ENCODE results near the gene GEMIN5.
"Not testable (repeated sequence)": the region's sequence is repeated elsewhere in the genome, so short reads cannot be mapped to it uniquely, and the experiment has no call there.

Gene GEMIN5

DNA sequence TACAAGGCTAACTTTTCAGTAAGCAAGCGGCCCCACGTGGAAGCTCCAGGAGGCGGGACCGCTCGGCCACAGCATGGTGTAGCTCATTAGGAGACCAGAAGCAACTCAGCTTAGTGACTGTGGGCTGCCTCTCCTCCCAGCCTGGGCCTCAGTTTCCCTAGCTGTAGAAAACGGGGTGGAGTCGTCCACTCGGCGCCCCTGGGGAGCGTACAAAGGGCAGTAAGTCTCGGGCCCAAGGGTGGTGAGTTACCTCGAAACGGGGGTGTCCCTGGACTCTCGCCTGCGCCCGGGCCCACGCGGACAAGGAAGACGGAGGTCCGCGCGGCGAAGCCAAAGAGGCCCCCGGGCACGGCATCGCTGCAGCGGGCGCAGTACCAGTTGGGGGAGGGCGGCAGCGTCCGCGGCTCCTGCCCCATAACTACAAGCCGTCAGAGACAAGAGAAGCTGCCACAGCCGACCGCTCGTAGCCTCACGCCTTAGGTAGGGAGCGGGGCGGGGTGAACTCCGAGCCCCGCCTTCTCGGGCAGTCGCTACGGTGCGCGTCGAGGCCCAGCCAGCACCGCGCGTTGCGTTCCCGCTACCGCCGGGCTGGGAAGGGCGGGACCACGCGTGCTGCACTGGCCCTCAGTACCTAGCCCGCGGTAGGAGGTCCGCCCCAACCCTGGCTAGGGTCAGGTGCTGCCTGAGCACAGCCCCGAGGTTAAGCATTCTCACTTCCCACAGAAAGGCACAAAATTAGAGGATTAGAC is at the start of gene GEMIN5:
TSS of gene GEMIN5 (minus strand) at position 494 of the 749 bp plus-strand sequence. CDS start at position 416, 78 bp downstream.
- peak; percentile 61 for DNase-seq (ENCODE audit: low read depth)

DNA sequence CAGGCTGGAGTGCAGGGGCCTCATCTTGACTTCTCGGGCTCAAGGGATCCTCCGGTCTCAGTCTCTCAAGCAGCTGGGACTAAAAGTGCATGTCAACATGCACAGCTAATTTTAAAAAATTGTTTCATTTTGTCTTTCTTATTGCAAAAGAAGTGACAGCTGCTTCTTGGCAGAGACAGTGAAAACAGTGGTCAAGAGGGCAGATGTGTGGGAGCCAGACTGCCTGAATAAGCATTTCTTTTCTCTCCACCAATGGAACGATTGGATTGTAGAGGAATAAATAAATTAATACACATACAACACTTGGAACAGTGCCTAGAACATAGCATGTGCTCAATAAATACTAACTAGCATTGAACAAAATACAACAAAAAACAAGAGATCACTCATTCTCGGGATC is 48.1 kb upstream of the GEMIN5 start:
- DNase-seq (ENCODE audit: low read depth) = no peak

DNA sequence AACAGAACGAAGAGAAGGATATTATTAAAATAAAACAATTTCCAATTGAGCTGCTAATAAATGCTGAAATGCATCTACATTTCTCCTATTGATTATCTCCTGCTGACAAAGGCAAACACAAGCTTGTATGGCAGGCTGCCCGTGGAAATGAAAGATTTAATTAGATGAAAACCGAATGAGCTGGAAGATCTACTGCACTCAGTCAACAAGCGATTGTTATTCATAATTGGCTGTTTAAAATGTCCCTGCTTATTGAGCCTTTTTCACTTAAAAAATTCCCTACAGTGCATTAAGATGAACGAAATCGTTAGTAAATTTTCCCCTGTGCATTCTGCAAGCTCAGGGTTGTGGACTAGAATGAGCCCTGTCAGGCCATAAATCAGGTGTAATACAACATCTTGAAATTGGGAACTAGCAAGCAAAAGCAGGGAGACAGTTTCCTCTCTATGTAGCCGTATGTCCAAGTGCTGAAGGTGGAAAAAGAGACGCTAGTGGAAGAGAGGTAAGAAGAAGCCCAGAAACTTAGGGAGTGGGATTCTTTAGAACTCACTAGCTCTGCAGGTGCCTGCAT is 47.0 kb upstream of the GEMIN5 start:
- no peak for DNase-seq (ENCODE audit: low read depth)

GRCh38 chr5:154978294-154978693 is 40.3 kb upstream of the GEMIN5 start:
- not testable (repeated sequence) for DNase-seq (ENCODE audit: low read depth)

DNA sequence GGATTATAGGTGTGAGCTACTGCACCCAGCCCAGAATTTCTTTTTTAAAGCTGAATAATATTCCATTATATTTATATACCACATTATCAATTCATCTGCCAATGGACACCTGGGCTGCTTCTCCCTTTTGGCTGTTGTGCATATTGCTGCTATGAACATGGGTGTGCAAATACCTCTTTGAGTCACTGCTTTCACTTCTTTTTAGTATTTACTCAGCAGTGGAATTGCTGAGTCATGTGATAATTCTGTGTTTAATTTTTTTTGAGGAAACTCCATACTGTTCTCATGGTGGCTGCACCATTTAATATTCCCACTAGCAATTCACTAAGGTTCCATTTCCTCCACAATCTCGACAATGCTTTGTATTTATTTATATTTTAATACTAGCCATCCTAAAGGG is 39.4 kb upstream of the GEMIN5 start:
- no peak for DNase-seq (ENCODE audit: low read depth)

DNA sequence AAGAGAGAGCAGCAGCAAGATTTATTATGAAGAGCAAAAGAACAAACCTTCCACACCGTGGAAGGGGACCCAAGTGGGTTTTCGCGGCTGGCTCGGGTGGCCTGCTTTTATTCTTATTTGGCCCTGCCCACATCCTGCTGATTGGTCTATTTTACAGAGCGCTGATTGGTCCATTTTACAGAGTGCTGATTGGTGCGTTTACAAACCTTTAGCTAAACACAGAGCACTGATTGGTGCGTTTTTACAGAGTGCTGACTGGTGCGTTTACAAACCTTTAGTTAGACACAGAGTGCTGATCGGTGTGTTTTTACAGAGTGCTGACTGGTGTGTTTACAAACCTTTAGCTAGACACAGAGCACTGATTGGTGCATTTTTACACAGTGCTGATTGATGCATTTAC is 38.1 kb upstream of the GEMIN5 start:
- not testable (repeated sequence) for DNase-seq (ENCODE audit: low read depth)

DNA sequence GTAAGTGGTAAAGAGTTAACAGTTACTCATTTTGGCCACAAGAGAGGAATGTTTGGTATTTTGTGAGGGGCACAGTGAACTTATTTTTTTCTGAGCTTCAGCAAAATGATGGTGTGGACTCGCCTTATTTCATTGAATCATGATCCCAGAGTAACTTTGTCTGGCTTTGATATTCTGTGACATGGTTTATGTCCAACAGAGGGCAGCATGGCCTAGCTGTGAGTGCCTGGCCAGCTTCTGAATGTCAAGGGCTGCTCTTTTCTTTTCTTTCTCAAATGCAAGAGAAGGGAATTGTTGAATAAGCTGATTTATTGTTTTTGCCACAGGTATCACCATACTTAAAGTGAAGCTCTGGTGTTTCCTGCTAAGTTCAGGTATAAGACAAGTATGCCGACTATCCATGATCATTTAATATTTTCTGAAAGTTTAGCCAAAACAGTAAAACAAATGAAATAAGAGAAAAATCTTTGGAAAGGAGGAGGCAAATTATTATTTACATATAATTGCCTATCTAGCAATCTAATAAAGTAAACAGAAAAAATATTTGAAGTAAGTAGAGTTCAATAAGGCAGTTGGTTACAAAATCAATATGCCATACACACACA is 34.6 kb upstream of the GEMIN5 start:
- no peak for DNase-seq (ENCODE audit: low read depth)

DNA sequence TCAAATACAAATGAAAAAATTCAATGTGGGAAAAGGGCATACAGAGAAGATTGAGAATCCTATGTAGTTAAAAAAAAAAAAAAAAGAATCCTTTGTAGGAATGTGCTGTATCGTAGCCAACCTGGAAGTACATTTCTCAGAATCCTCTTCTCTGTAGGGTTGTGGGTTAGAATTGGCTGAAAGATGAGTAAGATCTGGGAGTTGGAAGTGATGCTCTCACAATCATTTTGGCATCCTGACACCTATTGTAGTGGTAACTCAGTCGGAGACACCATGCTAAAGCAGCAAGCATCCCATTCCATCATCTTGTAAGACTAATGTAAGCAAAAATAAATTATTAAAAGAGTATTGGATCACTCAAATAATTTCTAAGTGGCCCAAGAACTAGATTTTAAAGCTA is 33.5 kb upstream of the GEMIN5 start:
- no peak for DNase-seq (ENCODE audit: low read depth)

DNA sequence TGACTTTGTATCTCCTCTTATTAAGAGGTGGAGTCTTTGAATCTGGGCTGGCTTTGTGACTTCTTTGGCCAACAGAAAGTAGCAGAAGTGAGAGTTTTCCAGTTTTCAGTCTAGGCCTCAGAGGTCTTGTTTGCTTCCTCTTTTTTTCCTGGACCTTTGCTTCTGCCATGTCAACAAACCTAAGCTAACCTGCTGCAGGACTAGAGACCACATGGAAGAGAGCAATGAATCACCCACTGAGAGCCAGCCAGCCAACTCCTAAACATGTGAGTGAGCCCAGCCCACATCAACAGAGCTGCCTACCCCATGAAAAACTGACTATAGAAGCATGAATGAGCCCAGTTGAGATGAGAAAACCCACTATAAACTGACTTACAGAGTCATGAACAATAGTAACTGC is 32.7 kb upstream of the GEMIN5 start:
- DNase-seq (ENCODE audit: low read depth) = no peak

DNA sequence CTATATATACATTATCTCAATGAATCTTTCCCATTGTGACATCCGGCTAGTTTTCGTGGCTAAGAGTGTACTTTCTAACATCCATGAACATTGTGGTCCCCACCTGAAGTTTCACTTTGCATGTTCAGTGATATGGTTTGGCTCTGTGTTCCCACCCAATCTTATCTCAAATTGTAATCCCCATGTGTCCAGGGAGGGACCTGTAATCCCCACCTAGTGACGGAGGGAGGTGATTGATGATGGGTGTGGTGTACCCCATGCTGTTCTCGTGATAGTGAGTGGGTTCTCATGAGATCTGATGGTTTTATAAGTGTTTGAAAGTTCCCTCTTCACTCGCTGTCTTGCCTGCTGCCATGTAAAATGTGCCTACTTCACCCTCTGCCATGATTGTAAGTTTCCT is 30.9 kb upstream of the GEMIN5 start:
- no peak for DNase-seq (ENCODE audit: low read depth)

DNA sequence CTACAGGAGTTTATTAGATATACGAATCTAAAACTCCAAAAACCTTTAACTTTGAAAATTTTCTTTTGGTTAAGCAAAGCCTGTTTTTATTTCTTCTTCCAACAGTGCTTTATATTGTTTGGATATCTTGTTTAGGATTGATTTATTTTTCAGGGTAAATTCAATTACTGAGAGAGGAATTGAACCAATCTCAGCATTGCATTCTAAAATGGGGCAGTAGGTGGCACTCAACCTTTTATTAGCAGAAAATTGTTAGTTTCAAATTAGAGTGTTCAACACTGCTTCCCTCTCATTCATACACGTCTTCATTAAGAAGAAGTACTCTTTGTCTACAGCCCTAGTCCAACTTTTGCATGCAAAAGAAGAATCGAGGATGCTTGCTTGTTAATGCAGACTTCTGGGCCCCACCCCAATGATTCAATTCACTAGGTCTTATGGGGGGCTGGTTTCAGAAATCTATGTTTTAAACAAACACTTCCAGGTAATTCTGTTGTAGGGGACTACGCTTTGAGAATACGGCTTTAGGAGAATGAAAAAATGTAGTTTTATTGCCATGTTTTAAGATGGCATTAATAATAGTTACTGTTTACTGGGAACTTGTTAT is 29.5 kb upstream of the GEMIN5 start:
- DNase-seq (ENCODE audit: low read depth) = no peak

GRCh38 chr5:154966874-154967273 is 28.9 kb upstream of the GEMIN5 start:
- DNase-seq (ENCODE audit: low read depth) = no peak

DNA sequence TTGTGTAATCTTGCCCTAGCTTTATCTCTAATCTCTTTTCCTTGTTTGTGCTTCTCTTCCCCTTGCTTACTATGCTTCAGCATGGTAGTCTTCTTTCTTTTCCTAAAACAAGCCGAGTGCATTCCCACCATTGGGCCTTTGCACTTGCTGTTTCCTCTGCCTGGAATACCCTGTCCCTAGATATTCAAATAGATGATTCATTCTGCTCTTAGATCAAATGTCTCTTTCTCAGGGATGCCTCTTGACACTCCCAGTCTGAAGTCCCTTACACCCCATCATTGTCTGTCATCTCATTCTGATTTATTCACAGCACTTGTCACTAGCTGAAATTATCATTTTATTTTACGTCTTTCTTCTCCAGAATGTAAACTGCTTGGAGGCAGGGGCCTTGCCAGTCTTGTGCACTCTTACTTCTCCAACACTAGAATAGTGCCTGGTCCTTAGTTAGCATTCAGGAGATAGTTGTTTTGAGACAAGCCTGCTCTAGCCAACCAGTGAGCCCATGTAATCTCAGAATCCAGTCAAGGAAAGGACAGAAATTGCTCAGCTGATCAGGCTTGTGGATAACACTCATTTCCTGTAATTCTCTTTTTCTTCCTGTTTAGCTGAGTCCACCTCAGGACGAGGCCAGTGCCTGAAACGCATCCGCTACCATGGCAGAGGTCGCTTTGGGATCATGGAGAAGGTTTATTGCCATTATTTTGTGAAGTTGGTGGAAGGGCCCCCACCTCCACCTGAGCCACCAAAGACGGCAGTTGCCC is 28.2 kb upstream of the GEMIN5 start:
- DNase-seq (ENCODE audit: low read depth) = no peak

- peak; percentile 63 for DNase-seq (ENCODE audit: low read depth)
Measured at GRCh38 chr5:154962494-154962893, 24.5 kb upstream of the GEMIN5 start.

GRCh38 chr5:154956712-154957111 is 18.7 kb upstream of the GEMIN5 start:
- DNase-seq (ENCODE audit: low read depth) = no peak

GRCh38 chr5:154949781-154950180 is 11.8 kb upstream of the GEMIN5 start:
- no peak for DNase-seq (ENCODE audit: low read depth)

DNA sequence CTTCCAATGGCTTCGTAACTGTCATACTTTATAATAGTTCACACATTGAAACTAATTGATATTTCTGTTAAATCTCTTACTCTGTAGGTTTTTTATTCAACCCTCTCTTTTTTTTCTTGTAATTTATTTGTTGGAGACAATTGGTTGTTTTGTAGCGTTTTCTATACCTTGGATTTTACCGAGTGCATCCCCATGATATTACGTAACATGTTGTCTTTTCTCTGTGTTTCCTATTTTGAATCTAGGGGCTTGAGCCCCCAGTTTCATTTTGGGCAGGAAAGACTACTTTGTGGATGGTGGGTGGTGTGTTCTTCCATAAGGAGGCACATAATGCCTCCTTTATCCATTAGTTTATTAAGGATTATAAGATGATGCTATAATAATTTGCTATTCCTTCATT is 10.3 kb upstream of the GEMIN5 start:
- no peak for DNase-seq (ENCODE audit: low read depth)

- no peak for DNase-seq (ENCODE audit: low read depth)
Measured at GRCh38 chr5:154947778-154948177, 9.8 kb upstream of the GEMIN5 start.

DNA sequence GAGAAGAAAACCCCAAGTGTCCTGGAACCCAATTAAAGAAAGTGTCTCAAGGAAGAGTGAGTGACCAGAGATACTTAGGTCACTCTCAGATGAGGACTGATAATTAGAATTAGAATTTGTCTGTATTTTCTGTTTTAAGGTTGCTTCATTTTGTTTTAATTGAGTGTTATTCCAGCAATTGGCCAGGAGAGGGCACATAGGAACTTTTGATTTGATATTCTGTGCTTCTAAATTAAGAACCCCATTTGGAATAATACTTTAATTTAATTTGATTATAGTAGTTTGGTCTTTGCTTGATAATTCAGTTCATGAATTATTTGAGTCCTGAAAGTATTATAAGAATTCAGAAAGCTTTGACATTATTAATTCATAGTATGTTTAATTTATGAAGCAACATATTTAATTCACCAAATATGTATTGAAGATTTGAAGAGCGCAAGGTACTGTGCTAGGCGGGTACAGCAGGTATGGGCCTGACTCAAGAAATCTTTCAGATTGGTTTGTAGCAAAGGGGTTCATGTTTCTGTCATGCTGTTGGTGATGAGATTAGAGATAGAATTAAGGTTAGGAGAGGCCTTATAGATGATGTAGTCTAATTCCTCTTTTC is 7.8 kb upstream of the GEMIN5 start:
- no peak for DNase-seq (ENCODE audit: low read depth)

GRCh38 chr5:154944716-154945115 is 6.7 kb upstream of the GEMIN5 start:
- no peak for DNase-seq (ENCODE audit: low read depth)

DNA sequence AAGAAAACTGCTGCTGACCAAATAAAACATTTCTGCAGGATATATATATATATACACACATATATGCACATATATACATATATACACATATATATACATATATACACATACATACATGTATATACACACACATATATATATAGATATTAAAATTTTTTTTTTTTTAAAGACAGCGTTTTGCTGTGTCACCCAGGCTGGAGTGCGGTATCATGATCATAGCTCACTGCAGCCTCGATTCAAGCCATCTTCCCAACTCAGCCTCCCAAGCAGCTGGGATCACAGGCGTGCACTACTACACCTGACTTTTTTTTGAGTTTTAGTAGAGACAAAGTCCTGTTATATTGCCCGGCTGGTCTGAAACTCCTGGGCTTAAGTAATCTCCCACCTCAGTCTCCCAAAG is 5.5 kb upstream of the GEMIN5 start:
- DNase-seq (ENCODE audit: low read depth) = no peak

All from HS-5 (cell line).